ENCODE measurements around the gene ACTR10.

DNA sequence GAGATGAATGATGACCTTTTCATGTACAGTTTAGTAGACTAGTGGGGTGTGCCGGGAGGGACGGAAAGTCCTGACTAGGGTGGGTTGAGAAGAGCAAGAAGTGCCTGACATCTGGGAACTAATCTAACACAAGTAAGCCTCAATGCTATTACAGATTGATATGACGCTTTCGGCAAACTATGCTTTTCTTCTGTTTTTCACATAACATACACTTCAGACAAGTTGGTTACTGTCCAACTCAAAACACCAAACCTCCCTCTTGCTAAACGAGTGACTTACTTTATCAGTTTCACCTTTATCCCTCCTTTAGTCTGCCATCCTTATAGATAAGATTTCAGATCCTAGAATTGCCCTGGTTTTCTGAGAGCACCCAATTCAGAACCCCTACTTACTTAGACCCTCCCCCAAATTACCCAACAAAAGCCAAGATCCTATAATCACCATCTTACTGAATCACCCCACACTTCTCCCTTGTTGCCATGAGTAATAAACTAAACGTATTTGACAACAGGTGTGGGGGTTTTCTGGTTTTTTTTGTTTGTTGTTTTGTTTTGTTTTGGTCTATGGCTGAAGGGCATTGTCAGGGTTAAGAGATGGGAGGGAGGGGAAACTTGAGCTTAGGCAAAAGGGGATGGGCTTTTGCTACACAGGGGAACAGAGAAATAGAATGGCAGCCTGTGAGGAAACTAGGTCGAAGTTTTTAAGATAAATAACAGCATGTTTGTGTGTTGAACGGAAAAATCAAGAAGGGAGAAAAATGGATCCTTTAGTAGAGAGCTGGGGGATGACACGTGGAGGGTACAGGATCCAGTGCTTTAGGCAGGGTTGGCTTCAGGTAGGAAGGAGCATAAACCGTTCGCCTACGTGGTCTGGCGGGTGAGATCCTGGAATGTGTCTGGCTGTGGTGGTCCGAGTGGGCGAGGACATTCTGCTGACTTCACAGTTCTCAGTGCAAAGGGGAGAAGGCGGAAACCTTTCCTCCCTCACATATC lies 38.6 kb downstream of the ACTR10 start:
- no peak for TF ChIP-seq EZH2 (IDR thresholded peaks at IDR 0.05; ENCODE audit: borderline replicate concordance, low read length)
- TF ChIP-seq, protein P1, sequence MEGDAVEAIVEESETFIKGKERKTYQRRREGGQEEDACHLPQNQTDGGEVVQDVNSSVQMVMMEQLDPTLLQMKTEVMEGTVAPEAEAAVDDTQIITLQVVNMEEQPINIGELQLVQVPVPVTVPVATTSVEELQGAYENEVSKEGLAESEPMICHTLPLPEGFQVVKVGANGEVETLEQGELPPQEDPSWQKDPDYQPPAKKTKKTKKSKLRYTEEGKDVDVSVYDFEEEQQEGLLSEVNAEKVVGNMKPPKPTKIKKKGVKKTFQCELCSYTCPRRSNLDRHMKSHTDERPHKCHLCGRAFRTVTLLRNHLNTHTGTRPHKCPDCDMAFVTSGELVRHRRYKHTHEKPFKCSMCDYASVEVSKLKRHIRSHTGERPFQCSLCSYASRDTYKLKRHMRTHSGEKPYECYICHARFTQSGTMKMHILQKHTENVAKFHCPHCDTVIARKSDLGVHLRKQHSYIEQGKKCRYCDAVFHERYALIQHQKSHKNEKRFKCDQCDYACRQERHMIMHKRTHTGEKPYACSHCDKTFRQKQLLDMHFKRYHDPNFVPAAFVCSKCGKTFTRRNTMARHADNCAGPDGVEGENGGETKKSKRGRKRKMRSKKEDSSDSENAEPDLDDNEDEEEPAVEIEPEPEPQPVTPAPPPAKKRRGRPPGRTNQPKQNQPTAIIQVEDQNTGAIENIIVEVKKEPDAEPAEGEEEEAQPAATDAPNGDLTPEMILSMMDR (conservative IDR thresholded peaks at IDR 0.05 in 1 of 2, IDR thresholded peaks at IDR 0.05 in 1 of 2; ENCODE audit: extremely low read depth in 1 of 2, insufficient read depth in 1 of 2, low read depth in 1 of 2, low read length in 2 of 2) = no peak
